ENCODE results near the gene NRDC. TPM values are rescaled to one million over a fixed set of nuclear protein-coding genes. Genes with fewer than 3 reads are reported as not detected.
"Not testable (repeated sequence)": the region's sequence is repeated elsewhere in the genome, so short reads cannot be mapped to it uniquely, and the experiment has no call there.

Gene NRDC
- total and polyA plus RNA-seq, 7 donors, result 132 to 385 (median 268) TPM

- DNase-seq, result no peak
- Histone ChIP-seq H3K4me1 (peaks cover 5% of the 10 kb centered on the region), H3K9me3 (no peaks in the 10 kb centered on the region), H3K36me3 (ENCODE audit: insufficient read depth in 1 of 2, low read depth in 1 of 2) (peaks cover 0 to 100% of the 10 kb centered on the region in 2 donors), H3K27ac (no peak overlapping the region), H3K27me3 (ENCODE audit: insufficient read depth in 3 of 3, low read length in 2 of 3) (no peaks in the 10 kb centered on the region), H3K4me3 (no peak overlapping the region)
- WGBS, 3 donors, result 92 to 96% (median 95%) methylated on average over 1 of the region's 1 CpG
- ATAC-seq, result peak in 2 of 4 donors; percentile 44 to 56
- no peak for TF ChIP-seq CTCF (IDR thresholded peaks at IDR 0.05)
- intact Hi-C loops (cut with DNase I), result no loop called here
These were observed 58.7 kb downstream of the NRDC start for GRCh38 chr1:51819810-51820209.

GRCh38 chr1:51819021-51819420 is 59.5 kb downstream of the NRDC start:
- DNase-seq; H3K4me1 ChIP-seq; ATAC-seq; H3K27me3 ChIP-seq (ENCODE audit: insufficient read depth in 3 of 3, low read length in 2 of 3); H3K27ac ChIP-seq; H3K9me3 ChIP-seq; H3K4me3 ChIP-seq; intact Hi-C loops (cut with DNase I): not testable (repeated sequence)
- 77 to 87% (median 81%) methylated on average over 9 of the region's 9 CpGs for WGBS, 3 donors
- H3K36me3 ChIP-seq (ENCODE audit: insufficient read depth in 1 of 2, low read depth in 1 of 2), result peaks cover 0 to 100% of the 10 kb centered on the region in 2 donors

- ATAC-seq (no peak), DNase-seq (no peak)
- 94 to 100% (median 98%) methylated on average over 3 of the region's 3 CpGs for WGBS, 3 donors
- Histone ChIP-seq H3K27me3 (ENCODE audit: insufficient read depth in 3 of 3, low read length in 2 of 3) (no peaks in the 10 kb centered on the region), H3K4me1 (peaks cover 5% of the 10 kb centered on the region), H3K36me3 (ENCODE audit: insufficient read depth in 1 of 2, low read depth in 1 of 2) (peaks cover 0 to 100% of the 10 kb centered on the region in 2 donors), H3K27ac (no peak overlapping the region), H3K9me3 (no peaks in the 10 kb centered on the region), H3K4me3 (no peak overlapping the region)
- intact Hi-C loops (cut with DNase I), result no loop called here
- no peak for TF ChIP-seq CTCF (IDR thresholded peaks at IDR 0.05)
These were observed 60.0 kb downstream of the NRDC start for GRCh38 chr1:51818487-51818886.

GRCh38 chr1:51814513-51814912 is 64.0 kb downstream of the NRDC start:
- WGBS, 3 donors, result 88 to 96% (median 90%) methylated on average over 1 of the region's 1 CpG
- TF ChIP-seq CTCF (IDR thresholded peaks at IDR 0.05), result no peak
- H3K36me3 ChIP-seq (ENCODE audit: insufficient read depth in 1 of 2, low read depth in 1 of 2), result peaks cover 3 to 100% of the 10 kb centered on the region in 2 donors

GRCh38 chr1:51799372-51799771 is 79.2 kb downstream of the NRDC start:
- Histone ChIP-seq H3K27me3 (ENCODE audit: insufficient read depth in 3 of 3, low read length in 2 of 3) (no peaks in the 10 kb centered on the region), H3K27ac (peak overlapping the region; percentile 77), H3K4me3 (no peak overlapping the region), H3K9me3 (no peaks in the 10 kb centered on the region), H3K4me1 (peaks cover 8% of the 10 kb centered on the region), H3K36me3 (ENCODE audit: insufficient read depth in 1 of 2, low read depth in 1 of 2) (peaks cover 18 to 92% of the 10 kb centered on the region in 2 donors)
- 57 to 85% (median 63%) methylated on average over 2 of the region's 2 CpGs for WGBS, 3 donors
- ATAC-seq, result peak; percentile 73 to 88 (median 81)
- no peak for TF ChIP-seq CTCF (IDR thresholded peaks at IDR 0.05)
- DNase-seq, result no peak
- intact Hi-C loops (cut with DNase I), result no loop called here

More at GRCh38 chr1:51814513-51814912, 64.0 kb downstream of the NRDC start:
- ATAC-seq (no peak), DNase-seq (no peak)
- Histone ChIP-seq H3K4me1 (no peaks in the 10 kb centered on the region), H3K4me3 (no peak overlapping the region), H3K27ac (no peak overlapping the region), H3K27me3 (ENCODE audit: insufficient read depth in 3 of 3, low read length in 2 of 3) (no peaks in the 10 kb centered on the region), H3K9me3 (no peaks in the 10 kb centered on the region)
- intact Hi-C loops (cut with DNase I), result no loop called here
